Hepatocyte (in vitro differentiated cells): ENCODE measurements around the gene EIPR1. TPM values are rescaled to one million over a fixed set of nuclear protein-coding genes. Genes with fewer than 3 reads are reported as not detected.

Experiments
- DNase-seq: peaks from one replicate; pipeline ENCODE4 v3.0.0-alpha.2; 2016; ENCODE audit warnings: low spot score
- H2AFZ ChIP-seq: fragments of 200-600 bp; sonication (generic); 2 replicates; pipeline ENCODE4 v1.6.0; 2016; ENCODE audit warnings: antibody characterized with exemption, mild to moderate bottlenecking
- H3K27ac ChIP-seq: fragments of 200-600 bp; sonication (generic); 2 replicates; pipeline ENCODE4 v1.5.1; 2016; ENCODE audit warnings: mild to moderate bottlenecking
- H3K27me3 ChIP-seq: fragments of 200-600 bp; sonication (generic); 2 replicates; pipeline ENCODE4 v1.6.1; 2016
- H3K36me3 ChIP-seq: fragments of 200-600 bp; sonication (generic); replicated peaks from 2 replicates; pipeline ENCODE4 v1.5.1; 2016; ENCODE audit warnings: low read depth; ENCODE audit not compliant: insufficient read depth
- H3K4me1 ChIP-seq: fragments of 200-600 bp; sonication (generic); 2 replicates; pipeline ENCODE4 v1.5.1; 2016; ENCODE audit warnings: mild to moderate bottlenecking, moderate library complexity; ENCODE audit not compliant: insufficient read depth
- H3K4me2 ChIP-seq: fragments of 200-600 bp; sonication (generic); 2 replicates; pipeline ENCODE4 v1.6.0; 2016
- H3K4me3 ChIP-seq: fragments of 200-600 bp; sonication (generic); 2 replicates; pipeline ENCODE4 v1.5.1; 2016; ENCODE audit warnings: mild to moderate bottlenecking
- H3K79me2 ChIP-seq: fragments of 200-600 bp; sonication (generic); 2 replicates; pipeline ENCODE4 v1.6.0; 2017; ENCODE audit warnings: mild to moderate bottlenecking
- H3K9me2 ChIP-seq: fragments of 200-600 bp; sonication (generic); replicated peaks from 2 replicates; pipeline ENCODE4 v1.6.0; 2017; ENCODE audit warnings: mild to moderate bottlenecking; ENCODE audit not compliant: insufficient read depth
- H3K9me3 ChIP-seq: fragments of 200-600 bp; sonication (generic); 2 replicates; pipeline ENCODE4 v1.5.1; 2016; ENCODE audit warnings: low read depth, mild to moderate bottlenecking
- H4K20me1 ChIP-seq: fragments of 200-600 bp; sonication (generic); 2 replicates; pipeline ENCODE4 v1.6.0; 2016; ENCODE audit warnings: mild to moderate bottlenecking; ENCODE audit not compliant: insufficient read depth, poor library complexity, severe bottlenecking
- EZH2 ChIP-seq: fragments of 200-600 bp; sonication (generic); IDR thresholded peaks from 2 replicates; pipeline ENCODE4 v1.6.1; 2016; ENCODE audit warnings: antibody characterized with exemption, mild to moderate bottlenecking, borderline replicate concordance
- EZH2phosphoT487 ChIP-seq: fragments of 200-600 bp; sonication (generic); IDR thresholded peaks from one replicate; pipeline ENCODE4 v1.6.1; 2018; ENCODE audit warnings: antibody characterized with exemption, mild to moderate bottlenecking, low read depth, moderate library complexity; ENCODE audit not compliant: unreplicated experiment, severe bottlenecking
- WGBS: methylation state at CpG from one replicate; pipeline ENCODE4 v1.1.6; 2016; ENCODE audit warnings: low lambda C conversion rate; ENCODE audit errors: missing lambda C conversion rate; 5-methylcytosine and 5-hydroxymethylcytosine counted together
- polyA plus RNA-seq: library from polyadenylated mRNA; unstranded; fragments of >200 nt; fragmentation: Nextera tagmentation; extraction: Ambion mirVana; gene quantifications from 2 replicates; pipeline ENCODE4 v1.2.1, GENCODE V29; 2016
- total RNA-seq: library from RNA; depleted of rRNA; stranded (reverse); fragments of >200 nt; gene quantifications from 2 replicates; pipeline ENCODE4 v1.2.3, GENCODE V29; 2014
- TF ChIP-seq, protein P1 (sequence below): fragments of 200-600 bp; sonication (generic); IDR thresholded peaks from 2 replicates; pipeline ENCODE4 v1.5.1; 2016; ENCODE audit warnings: antibody characterized with exemption, mild to moderate bottlenecking; ENCODE audit not compliant: poor library complexity

Gene EIPR1
- total and polyA plus RNA-seq, 2 experiments from 2014 or later = 27.4 to 42.3 TPM

DNA sequence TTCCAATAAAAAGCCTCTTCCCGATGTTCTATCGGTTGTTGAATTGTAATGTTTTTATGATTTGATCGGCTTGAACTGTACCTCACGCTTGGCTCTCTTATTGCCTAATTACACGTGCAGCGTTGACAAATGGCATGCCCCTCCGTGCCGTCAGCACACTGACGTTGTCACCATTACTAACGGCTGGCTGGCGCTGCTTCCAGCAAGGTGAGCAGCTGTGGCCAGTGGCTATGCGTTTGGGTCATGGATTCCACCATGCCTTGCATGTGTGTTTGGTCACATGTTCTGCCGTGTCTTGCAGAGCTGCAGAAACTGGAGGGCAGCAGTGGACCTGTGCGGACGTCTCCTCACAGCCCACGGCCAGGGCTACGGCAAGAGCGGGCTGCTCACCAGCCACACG is 44.0 kb upstream of the EIPR1 start:
- H3K4me2 ChIP-seq = no peak overlapping the region
- H4K20me1 ChIP-seq = no peaks in the 10 kb centered on the region
- H3K4me1 ChIP-seq = no peaks in the 10 kb centered on the region
- no peaks in the 10 kb centered on the region for H3K9me3 ChIP-seq
- no peak overlapping the region for H3K4me3 ChIP-seq
- H3K27me3 ChIP-seq = no peaks in the 10 kb centered on the region
- H3K9me2 ChIP-seq = no peaks in the 10 kb centered on the region
- WGBS = 96% methylated on average over 19 of the region's 19 CpGs
- H2AFZ ChIP-seq = no peak overlapping the region
- H3K79me2 ChIP-seq = no peaks in the 10 kb centered on the region
- no peaks in the 10 kb centered on the region for H3K36me3 ChIP-seq
- no peak for DNase-seq
- TF ChIP-seq EZH2 (no peak), EZH2phosphoT487 (no peak)
- TF ChIP-seq, protein P1, sequence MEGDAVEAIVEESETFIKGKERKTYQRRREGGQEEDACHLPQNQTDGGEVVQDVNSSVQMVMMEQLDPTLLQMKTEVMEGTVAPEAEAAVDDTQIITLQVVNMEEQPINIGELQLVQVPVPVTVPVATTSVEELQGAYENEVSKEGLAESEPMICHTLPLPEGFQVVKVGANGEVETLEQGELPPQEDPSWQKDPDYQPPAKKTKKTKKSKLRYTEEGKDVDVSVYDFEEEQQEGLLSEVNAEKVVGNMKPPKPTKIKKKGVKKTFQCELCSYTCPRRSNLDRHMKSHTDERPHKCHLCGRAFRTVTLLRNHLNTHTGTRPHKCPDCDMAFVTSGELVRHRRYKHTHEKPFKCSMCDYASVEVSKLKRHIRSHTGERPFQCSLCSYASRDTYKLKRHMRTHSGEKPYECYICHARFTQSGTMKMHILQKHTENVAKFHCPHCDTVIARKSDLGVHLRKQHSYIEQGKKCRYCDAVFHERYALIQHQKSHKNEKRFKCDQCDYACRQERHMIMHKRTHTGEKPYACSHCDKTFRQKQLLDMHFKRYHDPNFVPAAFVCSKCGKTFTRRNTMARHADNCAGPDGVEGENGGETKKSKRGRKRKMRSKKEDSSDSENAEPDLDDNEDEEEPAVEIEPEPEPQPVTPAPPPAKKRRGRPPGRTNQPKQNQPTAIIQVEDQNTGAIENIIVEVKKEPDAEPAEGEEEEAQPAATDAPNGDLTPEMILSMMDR = no peak
- H3K27ac ChIP-seq = no peak overlapping the region

DNA sequence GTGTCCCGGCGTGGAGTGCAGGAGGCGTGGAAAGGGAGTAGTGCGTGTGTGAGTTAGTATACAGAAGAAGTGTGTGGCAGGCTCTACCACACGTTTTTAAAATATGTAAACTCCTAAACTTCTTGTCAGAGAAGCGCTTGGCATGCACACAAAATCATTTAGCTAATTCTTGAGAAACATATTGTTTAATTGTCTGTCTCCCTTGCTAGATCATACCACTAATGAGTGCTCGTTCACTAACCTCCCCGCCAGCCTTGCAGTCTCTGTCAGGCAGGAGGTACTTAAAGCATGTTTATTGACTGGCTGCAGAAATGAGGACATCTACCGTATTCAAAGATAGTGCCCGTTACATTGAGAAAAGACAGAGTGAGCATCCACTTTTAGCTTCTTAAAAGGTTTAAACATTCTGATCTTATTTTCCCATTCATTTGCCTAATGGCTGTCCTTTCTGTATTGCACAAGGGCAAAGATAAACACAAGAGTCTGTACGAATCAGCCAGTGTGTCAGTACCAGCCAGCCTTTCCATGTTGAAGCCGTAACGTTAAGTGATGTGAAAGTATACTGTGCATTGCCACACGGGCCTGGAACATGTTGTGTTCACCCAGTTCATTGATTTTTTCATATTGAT is 43.3 kb upstream of the EIPR1 start:
- H3K27me3 ChIP-seq = no peaks in the 10 kb centered on the region
- no peaks in the 10 kb centered on the region for H3K9me2 ChIP-seq
- H2AFZ ChIP-seq = no peak overlapping the region
- no peaks in the 10 kb centered on the region for H3K79me2 ChIP-seq
- no peaks in the 10 kb centered on the region for H3K4me1 ChIP-seq
- no peaks in the 10 kb centered on the region for H4K20me1 ChIP-seq
- no peak for DNase-seq
- WGBS = 86% methylated on average over 14 of the region's 14 CpGs
- H3K27ac ChIP-seq = no peak overlapping the region
- no peak overlapping the region for H3K4me3 ChIP-seq
- H3K36me3 ChIP-seq = no peaks in the 10 kb centered on the region
- TF ChIP-seq EZH2phosphoT487 (no peak), EZH2 (no peak)
- TF ChIP-seq, protein P1 = no peak
- no peaks in the 10 kb centered on the region for H3K9me3 ChIP-seq
- H3K4me2 ChIP-seq = no peak overlapping the region

DNA sequence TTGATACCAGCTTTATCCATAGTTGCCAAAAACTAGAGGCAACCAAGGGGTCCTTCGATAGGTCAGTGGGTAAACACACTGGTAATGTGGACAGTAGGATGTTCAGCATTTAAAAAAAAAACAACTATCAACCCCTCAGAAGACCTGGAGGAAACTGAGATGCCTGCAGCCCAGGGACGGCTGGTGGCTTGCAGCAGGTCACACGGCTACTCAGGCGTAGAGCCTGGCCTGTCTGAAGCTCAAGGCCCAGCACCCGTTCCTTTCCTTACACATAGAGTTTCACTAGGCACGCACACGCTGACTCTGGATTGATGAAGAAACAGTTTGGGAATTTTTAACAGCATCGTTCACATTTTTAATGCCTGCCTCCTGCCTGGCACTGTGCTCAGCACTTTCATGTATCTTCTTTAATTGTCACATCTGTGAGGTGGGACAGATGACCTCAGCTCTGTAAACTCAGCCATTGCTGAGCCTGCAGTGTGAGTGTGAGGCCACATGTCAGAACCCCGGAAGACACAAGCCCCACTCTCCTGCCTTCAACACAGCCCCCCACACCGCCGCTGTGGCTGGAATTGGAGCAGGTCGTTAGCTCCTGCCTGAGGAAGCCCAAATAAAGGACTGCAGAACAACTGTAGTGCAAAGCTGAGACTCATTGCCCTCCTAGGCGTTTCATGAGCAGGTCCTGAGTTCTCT is 42.6 kb upstream of the EIPR1 start:
- H3K27me3 ChIP-seq = no peaks in the 10 kb centered on the region
- no peak overlapping the region for H3K4me3 ChIP-seq
- H3K9me3 ChIP-seq = no peaks in the 10 kb centered on the region
- TF ChIP-seq, protein P1 = no peak
- no peak for TF ChIP-seq EZH2phosphoT487
- no peak for TF ChIP-seq EZH2
- no peaks in the 10 kb centered on the region for H4K20me1 ChIP-seq
- H3K79me2 ChIP-seq = no peaks in the 10 kb centered on the region
- no peaks in the 10 kb centered on the region for H3K36me3 ChIP-seq
- H3K4me2 ChIP-seq = no peak overlapping the region
- WGBS = 92% methylated on average over 13 of the region's 13 CpGs
- H3K4me1 ChIP-seq = no peaks in the 10 kb centered on the region
- H2AFZ ChIP-seq = no peak overlapping the region
- H3K9me2 ChIP-seq = no peaks in the 10 kb centered on the region
- no peak for DNase-seq
- no peak overlapping the region for H3K27ac ChIP-seq
